Left cardiac atrium (tissue), 4 donors: ENCODE data around the gene SLC2A14. TPM values are rescaled to one million over a fixed set of nuclear protein-coding genes. Genes with fewer than 3 reads are reported as not detected.
A peak's percentile ranks its signal among the peaks of the same experiment; 100 is the strongest.
"Not testable (repeated sequence)": the region's sequence is repeated elsewhere in the genome, so short reads cannot be mapped to it uniquely, and the experiment has no call there.

Experiments
- ATAC-seq, 2 donors: fragments of 200-7000 bp; cut with Tn5 transposase; one replicate each; pipeline ENCODE4 v1.9.1; 2020; ENCODE audit warnings: mild to moderate bottlenecking in 2 of 2, moderate library complexity in 2 of 2
- DNase-seq: peaks from one replicate; pipeline ENCODE4 v3.0.0-alpha.2; 2020
- intact Hi-C, 2 donors: fragments of 100-400 bp; cut with DNase I; formaldehyde crosslinking; loops; one replicate each; pipeline versions ENCODE4 v1.14.1 to v1.15.1; 2022 to 2023
- total RNA-seq, 2 donors: library from RNA; stranded (reverse); fragmentation: NEBNext Ultra II Directional; extraction: Animal tissue kit (Norgen Biotek cat#: 25700); gene quantifications; one replicate each; pipeline ENCODE4 v1.2.1, GENCODE V29; 2021
- donor health status: DM: no; HTN: yes; CAD: no.
- donor health status: DM: no; HTN: yes; CAD: no; lungs with severe emphysema.
- donor health status: DM: yes; HTN: yes; CAD: no.
- donor health status: Dilated cardiomyopathy.

Gene SLC2A14
- total RNA-seq, 2 donors from 2014 or later = 0.29 to 1.3 TPM

DNA sequence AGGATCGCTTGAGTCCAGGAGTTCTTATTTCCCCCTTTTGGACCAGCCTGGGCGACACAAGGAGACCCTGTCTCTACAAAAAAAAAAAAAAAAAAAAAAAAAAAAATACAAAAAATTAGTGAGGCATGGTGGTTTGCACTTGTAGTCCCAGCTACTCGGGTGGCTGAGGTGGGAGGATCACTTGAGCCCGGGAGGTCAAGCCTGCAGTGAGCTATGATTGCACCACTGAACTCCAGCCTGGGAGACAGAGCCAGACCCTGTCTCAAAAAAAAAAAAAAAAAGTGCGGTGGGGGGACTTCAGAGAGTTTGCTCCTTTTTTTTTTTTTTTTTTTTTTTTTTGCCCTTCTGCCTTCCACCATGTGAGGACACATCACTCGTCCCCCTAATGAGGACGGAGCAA lies 32.9 kb downstream of the SLC2A14 start:
- intact Hi-C loops, DNase-seq, ATAC-seq: not testable (repeated sequence)

DNA sequence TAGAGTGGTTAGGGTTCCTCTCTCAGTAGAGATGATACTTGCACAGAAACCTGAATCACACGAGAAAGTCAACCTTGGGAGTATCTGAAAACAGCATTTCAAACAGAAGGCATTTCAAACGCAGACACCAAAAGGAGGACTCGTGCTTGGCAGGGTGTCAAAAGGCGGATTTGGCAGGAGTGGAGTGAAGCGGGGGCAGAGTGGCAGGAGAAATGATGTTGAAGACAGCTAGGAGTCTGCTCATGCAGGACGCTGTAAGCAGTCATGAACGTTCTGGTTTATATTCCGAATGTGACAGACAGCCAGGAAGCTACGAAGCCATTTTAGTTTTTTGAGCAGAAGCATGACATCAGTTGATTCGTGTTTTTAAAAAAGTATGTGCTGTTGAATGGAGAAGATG lies 33.5 kb downstream of the SLC2A14 start:
- ATAC-seq (peak; percentile 50 to 90), DNase-seq (peak; percentile 56)
- intact Hi-C loops = not testable (repeated sequence)

DNA sequence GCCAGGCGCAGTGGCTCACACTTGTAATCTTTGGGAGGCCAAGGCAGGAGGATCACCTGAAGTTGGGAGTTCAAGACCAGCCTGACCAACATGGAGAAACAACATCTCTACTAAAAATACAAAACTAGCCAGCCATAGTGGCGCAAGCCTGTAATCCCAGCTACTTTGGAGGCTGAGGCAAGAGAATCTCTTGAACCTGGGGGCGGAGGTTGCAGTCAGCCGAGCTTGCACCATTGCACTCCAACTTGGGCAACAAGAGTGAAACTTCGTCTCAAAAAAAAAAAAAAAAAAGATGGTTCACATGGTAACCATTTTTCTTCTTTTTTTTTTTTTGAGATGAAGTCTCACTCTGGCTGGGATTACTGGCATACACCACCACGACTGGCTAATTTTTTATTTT lies 35.3 kb downstream of the SLC2A14 start:
- intact Hi-C loops = no loop called here
- DNase-seq (no peak), ATAC-seq (no peak)

DNA sequence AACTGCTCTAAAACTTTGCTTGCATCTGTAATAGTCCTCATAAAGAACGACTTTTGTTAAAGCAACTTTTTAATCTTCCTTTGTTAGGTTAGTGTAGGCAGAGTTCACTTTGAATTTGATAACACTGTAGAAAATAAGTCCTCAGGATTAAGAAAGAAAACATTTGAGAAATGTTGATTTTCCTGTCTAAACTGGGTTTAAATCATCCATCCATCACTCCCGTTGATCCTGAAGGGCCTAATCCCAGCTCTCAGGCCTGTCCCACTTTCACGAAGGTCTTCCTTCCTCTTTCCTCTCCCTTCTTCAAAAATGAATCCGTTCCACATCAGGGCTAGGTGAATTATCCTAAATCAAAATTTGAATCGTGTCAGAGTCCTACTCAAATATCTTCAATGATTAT lies 36.9 kb downstream of the SLC2A14 start:
- no peak for ATAC-seq
- no peak for DNase-seq

DNA sequence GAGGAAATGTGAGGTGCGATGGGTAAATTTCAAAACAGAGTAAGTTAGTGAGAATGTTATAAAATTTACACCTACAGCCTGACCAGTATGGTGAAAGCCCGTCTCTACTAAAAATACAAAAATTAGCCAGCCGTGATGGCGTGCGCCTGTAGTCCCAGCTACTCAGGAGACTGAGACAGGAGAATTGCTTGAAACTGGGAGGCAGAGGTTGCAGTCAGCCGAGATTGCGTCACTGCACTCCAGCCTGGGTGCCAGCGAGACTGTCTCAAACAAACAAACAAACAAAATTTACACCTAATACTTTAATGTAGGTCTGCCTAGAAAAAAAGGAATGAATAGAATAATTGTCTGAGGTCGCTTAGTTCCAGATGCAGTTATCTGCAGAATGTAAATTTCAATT lies 37.6 kb downstream of the SLC2A14 start:
- no peak for DNase-seq

More for the DNA sequence above, 36.9 kb downstream of the SLC2A14 start:
- intact Hi-C loops = no loop called here

DNA sequence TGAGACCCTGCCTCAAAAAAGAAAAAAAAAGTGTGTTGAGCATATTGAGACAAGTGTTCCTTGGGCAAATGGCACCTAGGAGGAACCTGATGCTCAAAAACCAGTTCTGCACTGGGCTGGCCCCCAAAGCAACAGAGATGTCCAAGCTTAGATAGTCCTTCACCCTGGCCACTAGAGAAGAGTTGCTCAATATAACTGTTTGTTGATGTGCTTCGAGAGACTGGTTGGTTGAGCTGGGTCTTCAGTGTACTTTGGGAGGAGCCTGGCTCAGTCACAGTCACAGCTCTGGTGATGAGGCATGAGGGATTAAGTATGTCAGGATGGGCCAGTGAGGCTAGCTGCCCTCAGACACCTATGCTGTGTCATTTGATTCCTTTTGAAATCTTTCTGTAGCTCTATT lies 38.0 kb downstream of the SLC2A14 start:
- no peak for DNase-seq
- intact Hi-C loops = no loop called here
- ATAC-seq = no peak

More for the DNA sequence above, 37.6 kb downstream of the SLC2A14 start:
- ATAC-seq = no peak
- intact Hi-C loops = no loop called here

DNA sequence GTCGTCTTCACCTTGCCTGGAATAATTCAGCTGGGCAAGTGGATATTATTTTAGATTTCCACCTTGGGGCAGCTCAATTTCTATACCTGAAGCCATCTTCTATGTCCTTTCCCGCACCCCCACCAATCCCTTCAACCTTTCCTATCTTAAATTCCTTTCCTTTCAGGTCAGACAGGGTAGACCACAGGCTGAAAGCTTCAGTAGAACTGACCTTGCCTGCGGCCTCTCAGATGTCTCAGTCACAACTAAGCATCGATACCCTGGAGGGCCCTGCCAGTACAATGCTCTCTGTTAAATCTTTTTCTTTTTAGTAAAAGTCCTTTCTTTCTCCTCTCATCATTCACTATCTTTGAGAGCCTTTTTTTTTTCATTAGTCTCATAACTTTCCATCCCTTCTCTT lies 38.9 kb downstream of the SLC2A14 start:
- intact Hi-C loops = no loop called here
- no peak for DNase-seq
- ATAC-seq = no peak

DNA sequence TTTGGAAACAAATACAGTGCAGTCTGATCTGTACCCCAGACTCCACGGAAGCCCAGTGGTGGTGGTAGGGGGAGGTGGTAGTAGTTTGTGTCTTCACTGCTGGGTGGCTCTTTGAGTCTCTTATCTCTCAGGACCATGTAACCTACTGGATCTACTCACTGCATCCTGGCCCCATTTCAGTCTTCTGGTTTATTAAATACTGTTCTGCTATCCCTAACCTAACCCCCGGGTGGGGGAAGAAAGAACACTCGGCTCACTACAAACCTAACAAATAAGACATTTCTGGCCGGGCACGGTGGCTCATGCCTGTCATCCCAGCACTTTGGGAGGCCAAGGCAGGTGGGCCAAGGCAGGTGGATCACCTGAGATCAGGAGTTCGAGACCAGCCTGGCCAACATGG lies 39.5 kb downstream of the SLC2A14 start:
- intact Hi-C loops, DNase-seq, ATAC-seq: not testable (repeated sequence)

DNA sequence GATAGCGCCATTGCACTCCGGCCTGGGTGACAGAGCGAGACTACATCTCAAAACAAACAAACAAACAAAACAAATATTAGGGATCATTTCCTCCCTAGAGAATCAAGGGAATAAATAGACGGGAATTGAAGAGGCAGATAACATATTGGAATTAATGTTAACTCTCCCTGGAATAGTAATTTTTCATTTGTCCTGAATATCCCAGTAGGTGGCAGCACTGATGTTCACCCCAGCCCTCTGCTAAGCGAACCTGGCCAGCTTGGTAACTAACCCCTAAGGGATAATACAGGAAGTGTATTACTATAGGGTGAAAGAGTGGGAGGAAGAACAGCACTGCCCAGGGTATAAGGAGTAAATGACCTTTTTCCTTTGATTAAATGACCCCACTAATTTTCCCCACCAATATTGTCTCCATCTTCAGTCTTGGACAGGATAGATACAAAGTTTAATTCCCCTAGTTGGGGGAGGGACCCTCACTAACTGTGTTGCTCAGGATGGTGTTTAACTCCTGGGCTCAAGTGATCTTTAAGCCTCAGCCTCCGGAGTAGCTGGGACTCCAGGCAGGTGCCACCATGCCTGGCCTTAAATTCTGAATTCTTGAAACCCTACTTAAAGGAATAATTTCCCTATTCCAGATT lies 40.5 kb downstream of the SLC2A14 start:
- DNase-seq = no peak
- peak in 1 of 2 donors; percentile 64 for ATAC-seq
- intact Hi-C loops = no loop called here

DNA sequence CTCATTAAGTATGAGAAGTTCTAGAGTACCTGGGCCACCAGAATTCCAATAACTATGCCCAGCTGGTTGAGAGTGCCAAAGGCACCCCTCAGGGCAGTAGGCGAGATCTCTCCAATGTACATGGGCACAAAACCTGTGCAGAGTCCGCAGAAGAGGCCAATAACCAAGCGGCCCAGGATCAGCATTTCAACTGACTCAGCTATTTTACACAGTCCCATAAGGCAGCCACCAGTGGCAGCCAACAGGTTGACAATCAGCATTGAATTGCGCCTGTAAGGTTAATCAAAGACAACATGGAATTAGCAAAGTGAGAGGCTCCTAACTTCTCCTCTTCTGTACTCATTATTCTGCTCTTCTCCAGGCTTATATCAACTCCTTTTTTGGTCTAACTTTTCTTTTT lies 43.0 kb downstream of the SLC2A14 start:
- intact Hi-C loops, DNase-seq, ATAC-seq: not testable (repeated sequence)

DNA sequence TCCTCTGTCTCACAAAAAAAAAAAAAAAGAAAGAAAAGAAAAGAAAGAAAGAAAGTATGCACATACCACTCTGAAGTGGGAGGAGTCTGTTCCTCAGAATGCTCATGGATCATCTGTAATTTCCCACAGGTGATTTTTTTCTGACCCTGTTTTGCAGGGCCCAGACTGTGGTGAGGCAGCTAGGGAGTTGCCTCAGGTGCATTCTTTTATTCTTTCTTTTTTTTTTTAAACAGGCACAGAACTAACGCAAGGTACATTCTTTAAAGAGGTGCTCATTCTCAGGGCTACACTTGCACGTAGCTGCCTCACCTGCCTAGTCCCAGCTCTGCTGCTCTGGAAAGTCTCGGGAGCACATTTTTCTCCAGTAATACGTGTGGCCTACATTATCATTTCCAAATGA lies 47.0 kb downstream of the SLC2A14 start:
- intact Hi-C loops, DNase-seq, ATAC-seq: not testable (repeated sequence)

DNA sequence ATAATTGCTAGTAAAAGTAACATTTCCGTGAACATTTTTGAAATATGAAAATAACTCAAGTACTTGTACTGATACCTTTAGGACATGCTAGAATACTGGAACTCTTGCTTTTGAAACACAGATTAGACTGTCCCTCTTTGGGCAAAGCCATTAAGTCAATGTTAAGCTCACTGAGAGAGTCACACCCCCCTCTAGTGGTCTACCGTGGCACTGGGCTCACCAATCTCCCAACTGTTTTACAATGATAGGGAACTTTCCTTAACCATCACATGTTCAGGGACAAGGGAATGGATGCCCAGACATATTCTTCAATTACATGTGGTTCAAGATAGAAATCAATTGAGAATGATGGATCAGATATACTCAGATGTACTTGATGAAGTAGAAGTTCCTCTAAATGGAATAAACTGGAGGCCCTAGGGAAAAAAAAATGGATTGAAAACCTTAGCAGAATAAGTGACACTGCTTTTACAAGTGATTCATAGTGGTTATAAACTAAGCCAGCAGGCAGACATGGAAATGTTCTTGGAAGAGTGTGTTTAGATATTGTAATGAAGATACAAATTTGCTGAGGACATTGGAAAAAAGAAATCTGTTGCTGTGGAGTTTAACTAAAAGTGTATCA lies 65.7 kb downstream of the SLC2A14 start:
- ATAC-seq (peak; percentile 57 to 70), DNase-seq (peak; percentile 66)
- intact Hi-C loops = loop anchor here in 1 of 2 donors (5.0 to 10.0 kb wide), 2 partner anchors 130 to 582 kb away; no protein-coding TSS in a partner anchor

DNA sequence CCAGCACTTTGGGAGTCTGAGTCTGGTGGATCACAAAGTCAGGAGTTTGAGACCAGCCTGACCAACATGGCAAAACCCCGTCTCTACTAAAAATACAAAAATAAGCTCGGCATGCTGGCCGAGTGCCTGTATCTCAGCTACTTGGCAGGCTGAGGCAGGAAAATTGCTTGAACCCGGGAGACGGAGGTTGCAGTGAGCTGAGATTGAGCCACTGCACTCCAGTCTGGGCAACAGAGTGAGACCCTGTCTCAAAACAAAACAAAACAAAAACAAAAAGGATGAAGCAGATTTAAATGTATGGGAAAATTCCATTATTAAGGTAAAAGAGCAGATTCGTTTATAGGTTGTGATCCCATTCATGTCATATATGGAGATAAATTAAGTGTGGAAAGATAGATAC lies 66.4 kb downstream of the SLC2A14 start:
- not testable (repeated sequence) for DNase-seq, ATAC-seq
- intact Hi-C loops = loop anchor here in 1 of 2 donors (5.0 to 10.0 kb wide), 2 partner anchors 129 to 582 kb away; no protein-coding TSS in a partner anchor

DNA sequence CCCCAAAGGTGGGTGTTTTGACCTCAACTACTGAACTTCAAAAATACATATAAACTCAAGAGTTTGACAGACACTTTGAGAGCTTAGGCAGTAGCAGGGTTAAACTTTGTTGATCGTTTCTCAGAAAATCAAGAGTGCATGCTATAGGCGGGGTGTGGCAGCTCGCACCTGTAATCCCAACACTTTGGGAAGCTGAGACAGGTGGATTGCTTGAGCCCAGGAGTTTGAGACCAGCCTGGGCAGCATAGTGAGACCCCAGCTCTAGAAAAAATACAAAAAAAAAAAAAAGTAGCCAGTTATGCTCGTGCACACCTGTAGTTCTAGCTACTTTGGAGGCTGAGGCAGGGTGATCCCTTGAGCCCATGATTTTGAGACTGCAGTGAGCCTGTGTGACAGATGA lies 71.3 kb downstream of the SLC2A14 start:
- ATAC-seq (no peak), DNase-seq (no peak)
- intact Hi-C loops = loop anchor here in 1 of 2 donors (10.0 kb wide), 1 partner anchor 577 kb away; no protein-coding TSS in a partner anchor

DNA sequence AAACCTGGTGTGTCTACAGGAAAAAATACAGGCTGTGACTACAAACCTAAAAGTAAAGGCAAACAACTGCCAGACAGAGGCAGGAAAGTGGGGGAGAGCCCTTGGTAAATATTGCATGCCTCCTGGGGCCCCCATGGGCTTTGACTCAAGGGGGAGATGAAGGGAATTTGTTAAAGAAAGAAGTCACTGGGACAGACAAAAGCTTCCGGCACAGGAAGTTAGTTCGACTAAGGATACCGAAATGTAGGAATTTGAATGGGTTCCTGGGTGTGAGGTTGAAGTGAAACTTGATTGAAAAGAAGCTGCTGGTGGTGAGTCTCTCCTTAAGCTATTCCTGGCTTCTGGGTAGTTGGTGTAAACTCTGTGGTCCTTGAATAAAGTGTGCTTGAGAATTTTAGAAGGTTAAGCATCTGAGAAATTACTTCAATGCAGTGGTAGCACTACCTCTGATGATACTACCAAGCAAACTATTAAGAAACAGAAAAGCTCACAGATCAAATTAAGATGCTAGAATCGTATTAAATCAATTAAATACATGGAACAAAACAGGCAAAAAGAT lies 73.9 kb downstream of the SLC2A14 start:
- intact Hi-C loops, DNase-seq, ATAC-seq: not testable (repeated sequence)

DNA sequence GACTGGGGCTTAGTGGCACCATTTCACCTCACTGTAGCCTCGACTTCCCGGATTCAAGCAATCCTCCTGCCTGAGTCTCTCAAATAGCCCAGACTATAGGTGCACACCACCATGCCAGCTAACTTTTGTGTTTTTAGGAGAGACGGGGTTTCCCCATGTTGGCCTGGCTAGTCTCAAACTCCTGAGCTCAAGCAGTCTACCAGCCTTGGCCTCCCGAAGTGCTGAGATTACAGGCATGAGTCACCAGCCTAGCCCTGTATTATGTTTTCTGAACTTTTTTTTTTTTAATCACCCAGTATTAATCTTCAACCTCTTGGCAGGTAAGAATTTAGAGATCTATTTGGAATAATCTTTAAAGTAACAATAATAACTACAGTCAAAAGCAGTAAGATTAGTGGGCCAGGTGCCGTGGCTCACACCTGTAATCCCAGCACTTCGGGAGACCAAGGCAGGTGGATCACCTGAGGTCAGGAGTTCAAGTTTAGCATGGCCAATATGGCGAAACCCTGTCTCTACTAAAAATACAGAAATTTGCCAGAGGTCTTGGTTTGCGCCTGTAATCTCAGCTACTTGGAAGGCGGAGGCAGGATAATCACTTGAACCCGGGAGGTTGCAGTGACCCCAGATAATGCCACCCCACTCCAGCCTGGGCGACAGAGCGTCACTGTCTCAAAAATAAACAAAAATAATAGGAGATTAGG lies 74.9 kb downstream of the SLC2A14 start:
- intact Hi-C loops = no loop called here
- DNase-seq (no peak), ATAC-seq (peak in 1 of 2 donors; percentile 35)

DNA sequence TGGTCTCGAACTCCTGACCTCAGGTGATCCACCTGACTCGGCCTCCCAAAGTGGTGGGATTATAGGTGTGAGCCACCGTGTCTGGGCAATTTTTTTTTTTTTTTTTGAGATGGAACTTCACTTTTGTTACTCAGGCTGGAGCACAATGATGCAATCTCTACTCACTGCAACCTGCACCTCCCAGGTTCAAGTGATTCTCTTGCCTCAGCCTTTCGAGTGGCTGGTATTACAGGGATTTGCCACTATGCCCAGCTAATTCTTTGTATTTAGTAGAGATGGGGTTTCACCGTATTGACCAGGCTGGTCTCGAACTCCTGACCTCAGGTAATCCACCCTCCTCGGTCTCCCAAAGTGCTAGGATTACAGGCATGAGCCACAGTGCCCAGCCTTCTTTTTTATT lies 75.4 kb downstream of the SLC2A14 start:
- DNase-seq, intact Hi-C loops, ATAC-seq: not testable (repeated sequence)

DNA sequence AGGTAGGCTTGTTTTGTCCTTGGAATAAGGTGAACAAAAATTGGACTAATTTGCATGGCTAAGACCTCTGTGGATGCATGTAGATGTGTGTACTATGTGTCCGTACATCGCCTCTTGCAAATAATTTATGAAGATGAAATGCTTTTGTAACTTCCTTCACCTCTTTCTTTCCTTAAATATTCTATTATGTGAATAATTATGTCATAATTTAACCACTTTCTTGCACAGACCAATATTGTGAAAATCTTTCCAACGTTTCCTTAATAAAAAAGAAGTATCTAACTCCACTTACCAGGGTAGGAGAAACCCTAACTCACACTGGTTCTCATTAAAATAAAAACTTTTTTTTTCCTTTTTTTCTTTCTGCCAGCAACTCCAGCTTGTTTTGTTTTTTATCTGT lies 79.5 kb downstream of the SLC2A14 start:
- intact Hi-C loops = no loop called here
- ATAC-seq = no peak
- no peak for DNase-seq

DNA sequence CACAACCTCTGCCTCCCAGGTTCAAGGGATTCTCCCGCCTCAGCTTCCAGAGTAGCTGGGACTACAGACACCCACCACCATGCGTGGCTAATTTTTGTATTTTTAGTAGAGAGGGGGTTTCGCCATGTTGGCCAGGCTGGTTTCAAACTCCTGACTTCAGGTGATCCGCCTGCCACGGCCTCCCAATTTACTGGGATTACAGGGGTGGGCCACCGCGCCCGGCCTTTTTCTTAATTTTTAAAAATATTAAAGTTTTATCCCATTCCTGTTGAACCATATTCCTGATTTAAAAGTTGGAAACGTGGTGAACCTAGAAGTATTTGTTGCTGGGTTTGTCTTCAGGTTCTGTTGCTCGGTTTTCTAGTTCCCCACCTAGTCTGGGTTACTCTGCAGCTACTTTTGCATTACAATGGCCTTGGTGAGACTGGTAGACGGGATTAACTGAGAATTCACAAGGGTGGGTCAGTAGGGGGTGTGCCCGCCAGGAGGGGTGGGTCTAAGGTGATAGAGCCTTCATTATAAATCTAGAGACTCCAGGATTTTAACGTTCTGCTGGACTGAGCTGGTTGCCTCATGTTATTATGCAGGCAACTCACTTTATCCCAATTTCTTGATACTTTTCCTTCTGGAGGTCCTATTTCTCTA lies 83.7 kb downstream of the SLC2A14 start, which contains the start of gene NANOG:
NANOG (plus strand) TSS at position 519 of the 645 bp plus-strand sequence. CDS start 213 bp downstream, outside the sequence.
- ATAC-seq, DNase-seq, intact Hi-C loops: not testable (repeated sequence)
